Upper lobe of left lung (tissue), 6 donors: ENCODE results near the gene RBPJ. TPM values are rescaled to one million over a fixed set of nuclear protein-coding genes. Genes with fewer than 3 reads are reported as not detected.
A peak's percentile ranks its signal among the peaks of the same experiment; 100 is the strongest.

Experiments used
- ATAC-seq, 2 donors: fragments of 200-7000 bp; cut with Tn5 transposase; one replicate each; pipeline ENCODE4 v1.9.1; 2022; ENCODE audit warnings: mild to moderate bottlenecking in 2 of 2, moderate library complexity in 2 of 2; ENCODE audit not compliant: low FRiP score in 2 of 2
- DNase-seq, 2 donors: peaks; one replicate each; pipeline ENCODE4 v3.0.0-alpha.2; 2019 to 2020
- H3K27ac ChIP-seq, 4 donors: fragments of 200-600 bp; sonication (generic); one replicate each; pipeline ENCODE4 v1.5.1; 2016 to 2019
- H3K27me3 ChIP-seq, 4 donors: fragments of 200-600 bp; sonication (generic); one replicate each; pipeline ENCODE4 v1.5.1; 2017 to 2019
- H3K36me3 ChIP-seq, 4 donors: fragments of 200-600 bp; sonication (generic); one replicate each; pipeline ENCODE4 v1.5.1; 2016 to 2019
- H3K4me1 ChIP-seq, 4 donors: fragments of 200-600 bp; sonication (generic); one replicate each; pipeline ENCODE4 v1.5.1; 2018 to 2019
- H3K4me3 ChIP-seq, 4 donors: fragments of 200-600 bp; sonication (generic); one replicate each; pipeline ENCODE4 v1.5.1; 2017 to 2019; ENCODE audit warnings: mild to moderate bottlenecking in 2 of 4, moderate library complexity in 1 of 4
- H3K9me3 ChIP-seq, 4 donors: fragments of 200-600 bp; sonication (generic); one replicate each; pipeline ENCODE4 v1.5.1; 2018 to 2019
- CTCF ChIP-seq, 6 experiments: fragments of 450-650 bp in 4 of 6; fragments of 200-600 bp in 2 of 6; sonication (generic) in 2 of 6; IDR thresholded peaks; one replicate each; pipeline ENCODE4 v1.5.1; 2016 to 2019; ENCODE audit warnings: antibody characterized with exemption in 6 of 6
- EP300 ChIP-seq, 4 donors: sonication (generic); formaldehyde crosslinking; IDR thresholded peaks; one replicate each; pipeline ENCODE4 v1.5.1; 2017; ENCODE audit warnings: antibody characterized with exemption in 4 of 4, control low read depth in 2 of 4
- POLR2A ChIP-seq, 4 donors: fragments of 450-650 bp; IDR thresholded peaks; one replicate each; pipeline ENCODE4 v1.5.1; 2016 to 2017; ENCODE audit warnings: antibody characterized with exemption in 4 of 4, mild to moderate bottlenecking in 2 of 4
- POLR2AphosphoS5 ChIP-seq, 2 donors: sonication (generic); formaldehyde crosslinking; IDR thresholded peaks; one replicate each; pipeline ENCODE4 v1.5.1; 2017; ENCODE audit warnings: antibody characterized with exemption in 2 of 2
- WGBS, 2 donors: methylation state at CpG; one replicate each; pipeline ENCODE4 v1.1.5; 2017 to 2018; 5-methylcytosine and 5-hydroxymethylcytosine counted together
- total RNA-seq, 6 donors: library from RNA; depleted of rRNA in 4 of 6; stranded (reverse); fragments of >200 nt in 4 of 6; gene quantifications; one replicate each; pipeline versions ENCODE4 v1.1.0 to v1.2.1, GENCODE V29; 2016 to 2021
- donor health status: DM: no; HTN: no; CAD: no; lungs with moderate emphysema.
- donor health status: DM: no; HTN: yes; CAD: no; lungs with severe emphysema.

RBPJ gene
- total RNA-seq, 6 donors from 2014 or later: 59.4 to 93.2 (median 79.4) TPM

GRCh38 chr4:26275281-26275680 lies 45.5 kb upstream of the RBPJ start:
- H3K4me3 ChIP-seq: no peak overlapping the region
- ATAC-seq: peak in 1 of 2 donors; percentile 44
- WGBS, 2 donors: 65 to 85% methylated on average over 7 of the region's 7 CpGs

GRCh38 chr4:26279446-26279845 lies 41.4 kb upstream of the RBPJ start:
- Histone ChIP-seq H3K4me3 (no peak overlapping the region), H3K4me1 (no peaks in the 10 kb centered on the region), H3K9me3 (no peaks in the 10 kb centered on the region), H3K27me3 (no peaks in the 10 kb centered on the region), H3K27ac (no peak overlapping the region), H3K36me3 (no peaks in the 10 kb centered on the region)
- TF ChIP-seq POLR2AphosphoS5 (IDR thresholded peaks at IDR 0.05): no peak
- no peak for TF ChIP-seq POLR2A (IDR thresholded peaks at IDR 0.05)
- TF ChIP-seq EP300 (IDR thresholded peaks at IDR 0.05): no peak
- no peak for TF ChIP-seq CTCF (IDR thresholded peaks at IDR 0.05)
- WGBS, 2 donors: 83 to 84% methylated on average over 13 of the region's 13 CpGs
- DNase-seq (no peak), ATAC-seq (no peak)

More at GRCh38 chr4:26275281-26275680, 45.5 kb upstream of the RBPJ start:
- no peak for DNase-seq
- no peak for TF ChIP-seq CTCF (IDR thresholded peaks at IDR 0.05)
- no peak for TF ChIP-seq EP300 (IDR thresholded peaks at IDR 0.05)
- no peak for TF ChIP-seq POLR2A (IDR thresholded peaks at IDR 0.05)
- no peak for TF ChIP-seq POLR2AphosphoS5 (IDR thresholded peaks at IDR 0.05)
- Histone ChIP-seq H3K27ac (peak overlapping the region in 2 of 4 donors; percentile 27 to 80), H3K36me3 (no peaks in the 10 kb centered on the region), H3K9me3 (no peaks in the 10 kb centered on the region), H3K27me3 (no peaks in the 10 kb centered on the region), H3K4me1 (peaks cover 0 to 3% (median 1%) of the 10 kb centered on the region in 4 donors)

GRCh38 chr4:26281881-26282280 lies 38.9 kb upstream of the RBPJ start:
- H3K36me3 ChIP-seq: no peaks in the 10 kb centered on the region

GRCh38 chr4:26284536-26284935 lies 36.3 kb upstream of the RBPJ start:
- H3K9me3 ChIP-seq: no peaks in the 10 kb centered on the region
- H3K27ac ChIP-seq: no peak overlapping the region
- no peaks in the 10 kb centered on the region for H3K27me3 ChIP-seq
- peaks cover 0 to 14% (median 7%) of the 10 kb centered on the region in 4 donors for H3K4me1 ChIP-seq
- ATAC-seq: no peak
- DNase-seq: no peak
- TF ChIP-seq EP300 (IDR thresholded peaks at IDR 0.05) (no peak), POLR2AphosphoS5 (IDR thresholded peaks at IDR 0.05) (no peak), CTCF (IDR thresholded peaks at IDR 0.05) (no peak), POLR2A (IDR thresholded peaks at IDR 0.05) (no peak)
- no peak overlapping the region for H3K4me3 ChIP-seq
- WGBS, 2 donors: 83 to 94% methylated on average over 8 of the region's 8 CpGs
- no peaks in the 10 kb centered on the region for H3K36me3 ChIP-seq

More at GRCh38 chr4:26281881-26282280, 38.9 kb upstream of the RBPJ start:
- no peaks in the 10 kb centered on the region for H3K4me1 ChIP-seq
- no peak overlapping the region for H3K4me3 ChIP-seq
- ATAC-seq (no peak), DNase-seq (no peak)
- no peaks in the 10 kb centered on the region for H3K9me3 ChIP-seq
- TF ChIP-seq POLR2AphosphoS5 (IDR thresholded peaks at IDR 0.05) (no peak), POLR2A (IDR thresholded peaks at IDR 0.05) (no peak), CTCF (IDR thresholded peaks at IDR 0.05) (no peak), EP300 (IDR thresholded peaks at IDR 0.05) (no peak)
- WGBS, 2 donors: 58 to 67% methylated on average over 1 of the region's 1 CpG
- no peak overlapping the region for H3K27ac ChIP-seq
- H3K27me3 ChIP-seq: no peaks in the 10 kb centered on the region

GRCh38 chr4:26285272-26285671 lies 35.5 kb upstream of the RBPJ start:
- no peak overlapping the region for H3K4me3 ChIP-seq
- no peaks in the 10 kb centered on the region for H3K9me3 ChIP-seq
- H3K4me1 ChIP-seq: peaks cover 0 to 17% (median 10%) of the 10 kb centered on the region in 4 donors
- WGBS, 2 donors: 91% methylated on average over 4 of the region's 4 CpGs
- TF ChIP-seq EP300 (IDR thresholded peaks at IDR 0.05): no peak
- TF ChIP-seq CTCF (IDR thresholded peaks at IDR 0.05): no peak
- no peak for TF ChIP-seq POLR2AphosphoS5 (IDR thresholded peaks at IDR 0.05)
- no peak for TF ChIP-seq POLR2A (IDR thresholded peaks at IDR 0.05)
- no peak for DNase-seq
- no peak for ATAC-seq
- H3K27me3 ChIP-seq: no peaks in the 10 kb centered on the region
- H3K27ac ChIP-seq: no peak overlapping the region
- H3K36me3 ChIP-seq: no peaks in the 10 kb centered on the region
